ENCODE measurements around the gene CD47.

Gene CD47

DNA sequence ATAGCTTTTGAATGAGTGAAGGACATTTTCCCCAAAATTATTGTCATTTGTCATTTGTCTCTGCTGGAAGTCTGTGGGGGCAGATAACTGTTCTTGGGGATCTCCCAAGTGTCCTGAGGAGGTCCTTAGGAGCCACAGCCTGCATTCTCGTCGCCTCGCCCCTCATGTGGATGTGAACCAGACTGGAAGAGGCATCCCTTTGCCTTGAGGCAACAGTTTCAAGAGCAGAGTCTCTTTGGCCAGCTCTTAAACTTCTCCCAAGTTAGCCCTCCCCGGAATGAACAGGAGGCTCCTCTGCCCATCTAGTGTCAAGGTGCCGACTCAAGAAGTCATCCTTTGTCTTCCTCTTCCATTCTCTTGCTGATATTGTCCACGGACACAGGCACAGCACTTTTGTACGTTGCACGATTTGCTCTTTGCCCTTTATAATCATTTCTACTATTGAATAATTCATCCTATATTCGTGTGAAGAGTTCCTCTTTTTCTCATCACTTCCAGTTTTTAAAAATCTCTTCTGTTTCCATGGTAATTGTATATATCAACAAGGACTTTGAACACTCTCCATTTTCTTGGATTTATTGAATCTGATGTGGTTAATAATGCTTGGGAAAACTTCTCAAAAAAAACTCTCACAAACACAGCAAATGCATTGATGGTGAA lies 40.8 kb upstream of the CD47 start:
- no peak overlapping the region for H3K4me3 ChIP-seq (ENCODE audit: low read depth, low read length)
- TF ChIP-seq, protein P1, sequence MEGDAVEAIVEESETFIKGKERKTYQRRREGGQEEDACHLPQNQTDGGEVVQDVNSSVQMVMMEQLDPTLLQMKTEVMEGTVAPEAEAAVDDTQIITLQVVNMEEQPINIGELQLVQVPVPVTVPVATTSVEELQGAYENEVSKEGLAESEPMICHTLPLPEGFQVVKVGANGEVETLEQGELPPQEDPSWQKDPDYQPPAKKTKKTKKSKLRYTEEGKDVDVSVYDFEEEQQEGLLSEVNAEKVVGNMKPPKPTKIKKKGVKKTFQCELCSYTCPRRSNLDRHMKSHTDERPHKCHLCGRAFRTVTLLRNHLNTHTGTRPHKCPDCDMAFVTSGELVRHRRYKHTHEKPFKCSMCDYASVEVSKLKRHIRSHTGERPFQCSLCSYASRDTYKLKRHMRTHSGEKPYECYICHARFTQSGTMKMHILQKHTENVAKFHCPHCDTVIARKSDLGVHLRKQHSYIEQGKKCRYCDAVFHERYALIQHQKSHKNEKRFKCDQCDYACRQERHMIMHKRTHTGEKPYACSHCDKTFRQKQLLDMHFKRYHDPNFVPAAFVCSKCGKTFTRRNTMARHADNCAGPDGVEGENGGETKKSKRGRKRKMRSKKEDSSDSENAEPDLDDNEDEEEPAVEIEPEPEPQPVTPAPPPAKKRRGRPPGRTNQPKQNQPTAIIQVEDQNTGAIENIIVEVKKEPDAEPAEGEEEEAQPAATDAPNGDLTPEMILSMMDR (IDR thresholded peaks at IDR 0.05; ENCODE audit: low read depth, low read length): no peak

DNA sequence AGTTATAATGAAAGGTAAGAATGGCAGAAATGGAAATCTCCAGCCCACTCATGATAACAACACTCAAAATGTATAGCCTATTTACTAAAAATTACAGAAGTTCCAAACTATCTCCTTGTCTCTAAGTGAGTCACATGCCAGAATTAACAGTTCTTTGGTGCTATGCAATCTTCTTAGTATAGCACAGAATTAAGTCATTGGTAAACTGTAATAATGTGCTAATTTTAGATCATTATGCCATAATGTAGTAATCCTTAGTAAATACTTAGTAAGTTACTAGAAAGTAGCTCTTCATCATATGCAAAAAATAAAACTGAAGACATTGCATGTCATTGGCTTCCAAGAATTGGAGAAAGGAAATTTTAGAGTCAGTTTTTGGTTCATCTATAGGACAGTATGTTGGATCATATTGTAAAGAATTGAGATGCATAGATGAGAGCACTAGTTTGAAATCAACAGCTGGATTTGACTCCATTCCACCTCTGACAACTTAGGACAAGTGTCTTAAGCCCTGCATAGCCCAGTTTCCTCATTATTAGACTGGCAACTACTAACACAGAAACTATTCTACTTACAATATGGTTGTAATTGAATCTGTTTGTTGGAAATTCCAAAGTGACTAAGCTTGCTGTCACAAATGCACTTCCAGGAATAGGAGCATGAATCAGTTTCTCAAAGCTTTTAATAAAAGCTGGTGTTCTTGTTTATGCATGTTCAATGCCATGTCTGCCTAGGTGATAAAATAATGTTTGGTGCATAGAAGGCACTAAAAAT lies 40.1 kb upstream of the CD47 start:
- TF ChIP-seq, protein P1 (IDR thresholded peaks at IDR 0.05; ENCODE audit: low read depth, low read length): no peak
- no peak overlapping the region for H3K4me3 ChIP-seq (ENCODE audit: low read depth, low read length)

DNA sequence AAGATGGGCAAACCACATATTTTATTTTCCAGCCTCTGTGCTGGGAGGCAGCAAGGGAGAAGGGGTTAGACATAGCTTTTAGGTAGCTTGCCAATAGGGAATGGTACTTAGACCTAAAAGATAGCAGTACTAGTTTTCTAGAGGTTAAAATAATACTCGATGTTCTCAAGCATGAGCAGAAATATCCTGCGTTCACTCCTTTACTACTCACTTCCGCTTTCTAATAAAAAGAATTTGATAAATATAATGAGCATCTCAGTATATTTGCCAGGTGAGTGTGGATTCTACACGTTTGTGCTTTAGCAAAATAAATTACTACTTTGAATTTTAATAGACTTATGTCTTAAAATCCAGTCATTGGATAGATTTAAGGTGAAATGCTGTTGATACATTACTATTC lies 39.4 kb upstream of the CD47 start:
- TF ChIP-seq, protein P1 (IDR thresholded peaks at IDR 0.05; ENCODE audit: low read depth, low read length): no peak
- no peak overlapping the region for H3K4me3 ChIP-seq (ENCODE audit: low read depth, low read length)

DNA sequence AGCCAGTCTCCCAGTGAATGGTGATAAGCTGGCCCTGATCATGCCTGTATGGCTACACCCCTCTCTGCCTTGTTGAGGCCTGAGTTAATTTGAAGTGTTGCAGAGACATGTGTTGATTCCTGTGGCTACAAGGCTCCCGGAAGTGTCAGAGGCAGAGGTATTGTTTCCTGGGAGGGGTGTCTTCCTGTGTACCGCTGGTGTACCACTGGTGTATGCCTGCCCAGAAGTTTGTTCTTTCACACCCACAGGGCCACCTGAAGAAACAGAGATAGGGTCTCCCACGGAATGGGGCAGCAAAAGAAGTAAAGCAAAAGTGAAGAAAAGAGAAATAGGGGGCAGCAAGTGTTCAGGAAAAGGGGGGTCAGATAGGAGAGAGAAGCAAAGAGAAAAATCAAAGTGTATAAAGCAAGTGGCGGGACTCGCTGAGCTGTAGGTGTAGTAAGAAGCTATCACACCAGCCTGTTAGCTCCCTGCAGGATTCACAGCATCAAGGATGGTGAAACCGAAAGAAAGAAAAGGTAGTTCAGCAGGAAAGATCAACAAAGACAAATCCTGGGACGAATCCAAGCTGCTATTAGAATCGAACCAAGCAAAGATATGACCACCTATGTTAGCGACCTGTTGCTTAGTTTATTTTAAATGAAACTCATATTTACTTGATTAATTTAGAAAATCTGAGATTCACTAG lies 36.6 kb upstream of the CD47 start:
- TF ChIP-seq, protein P1 (IDR thresholded peaks at IDR 0.05; ENCODE audit: low read depth, low read length): no peak
- no peak overlapping the region for H3K4me3 ChIP-seq (ENCODE audit: low read depth, low read length)

DNA sequence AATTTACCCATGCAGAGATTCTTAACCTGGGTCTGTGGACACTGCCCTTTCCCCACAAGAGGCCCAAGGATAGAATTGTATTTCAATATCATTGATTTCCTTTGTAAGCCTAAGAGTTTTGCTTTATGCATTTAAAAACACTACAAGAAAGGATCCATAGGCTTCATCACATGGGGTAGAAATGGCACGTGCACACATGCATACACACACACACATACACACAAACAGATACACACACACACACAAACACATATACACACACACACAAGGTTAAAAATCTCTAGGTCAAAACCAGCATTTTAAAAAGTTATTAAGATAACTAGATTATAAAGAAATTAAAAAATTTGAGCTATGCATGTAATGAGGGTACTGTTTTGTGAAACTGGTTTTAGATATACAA lies 35.5 kb upstream of the CD47 start:
- TF ChIP-seq, protein P1 (IDR thresholded peaks at IDR 0.05; ENCODE audit: low read depth, low read length): no peak
- no peak overlapping the region for H3K4me3 ChIP-seq (ENCODE audit: low read depth, low read length)

DNA sequence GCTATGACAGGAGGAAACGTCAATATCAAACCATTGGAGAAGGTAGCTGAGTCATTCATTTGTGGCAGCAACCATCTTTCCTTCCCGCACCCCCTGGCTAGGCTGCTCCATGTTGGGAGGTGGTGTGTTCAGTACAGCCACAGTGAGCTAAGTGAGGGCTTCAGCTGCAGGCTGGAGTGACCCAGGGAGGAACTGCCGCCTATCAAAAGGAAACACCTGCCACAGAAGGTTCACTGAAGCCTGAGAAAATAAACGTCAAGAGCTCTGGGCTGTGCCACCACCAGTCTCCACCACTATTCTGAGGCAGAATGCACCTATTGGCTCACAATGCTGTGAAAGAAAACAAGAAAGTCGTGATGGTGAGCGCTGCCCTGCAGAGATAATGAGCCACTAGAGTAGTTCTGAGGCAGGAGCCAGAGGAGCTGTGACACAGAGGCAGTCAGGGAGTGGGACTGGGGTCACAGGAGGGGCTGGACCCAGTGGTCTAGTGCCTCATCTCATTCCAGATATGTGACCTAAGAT lies 34.8 kb upstream of the CD47 start:
- no peak overlapping the region for H3K4me3 ChIP-seq (ENCODE audit: low read depth, low read length)
- TF ChIP-seq, protein P1 (IDR thresholded peaks at IDR 0.05; ENCODE audit: low read depth, low read length): no peak
